ENCODE measurements around the gene NCOA7.

Gene NCOA7

DNA sequence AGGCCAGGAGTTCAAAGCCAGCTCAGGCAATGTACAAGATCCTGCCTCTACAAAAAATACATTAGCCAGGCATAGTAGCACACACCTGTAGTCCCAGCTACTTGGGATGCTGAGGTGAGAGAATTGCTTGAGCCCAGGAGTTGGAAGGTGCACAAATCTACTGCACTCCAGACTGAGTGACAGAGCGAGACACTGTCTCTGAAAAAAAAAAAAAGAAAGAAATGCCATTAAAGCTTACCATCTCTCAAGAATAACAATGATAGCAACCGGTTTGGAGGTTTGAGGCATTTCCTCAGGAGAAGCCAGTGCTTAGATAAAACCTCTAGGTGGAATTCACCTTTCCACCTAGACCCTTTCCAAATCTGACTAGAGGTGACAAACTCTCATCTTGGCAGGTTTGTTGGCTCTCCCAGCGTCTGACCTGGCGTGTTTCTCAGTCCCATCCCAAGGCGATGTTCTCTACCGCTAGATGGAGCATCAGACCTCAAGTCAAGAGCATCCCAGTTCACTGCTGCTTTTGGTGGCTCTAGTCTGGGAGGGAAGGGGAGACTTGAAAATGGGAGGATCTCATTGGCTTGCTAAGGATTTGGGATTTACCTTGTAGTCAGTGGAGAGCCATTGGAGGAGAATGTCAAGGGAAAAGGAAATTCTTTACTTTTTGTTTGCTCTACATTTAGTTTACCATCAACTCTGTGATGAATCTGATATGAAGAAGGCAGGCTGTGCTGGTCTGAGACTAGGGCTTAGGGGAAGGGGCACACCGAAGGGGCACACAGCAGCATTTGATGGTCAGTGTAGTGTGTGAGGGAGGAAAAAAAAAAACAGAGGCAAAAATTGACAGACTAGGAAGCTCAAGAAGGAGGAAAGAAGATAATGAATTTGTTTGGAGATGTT lies 67.9 kb downstream of the NCOA7 start:
- peaks cover 10% of the 10 kb centered on the region for H3K36me3 ChIP-seq (ENCODE audit: insufficient read depth, low read length)
- H3K79me2 ChIP-seq (ENCODE audit: insufficient read depth, low read length), result 0 out of 2 replicates have a peak, but pooled peaks cover 2% of the 10 kb centered on the region
- no peak for ATAC-seq (ENCODE audit: insufficient read depth, low read depth)
- H3K4me2 ChIP-seq (ENCODE audit: insufficient read depth, low read length), result no peak overlapping the region
- H3K4me3 ChIP-seq (ENCODE audit: low read depth in 1 of 2, low read length in 2 of 2), result no peak overlapping the region
- no peaks in the 10 kb centered on the region for H3K9me3 ChIP-seq (ENCODE audit: insufficient read depth, low read length, severe bottlenecking)
- no peak overlapping the region for H3K27ac ChIP-seq (ENCODE audit: low read length)
- no peaks in the 10 kb centered on the region; the same call in 1 of the 2 replicates for H4K20me1 ChIP-seq (ENCODE audit: insufficient read depth, low read length)
- no peaks in the 10 kb centered on the region for H3K4me1 ChIP-seq (ENCODE audit: insufficient read depth, low read length)
- no peak overlapping the region for H2AFZ ChIP-seq (ENCODE audit: low read depth, low read length)
- no peak for TF ChIP-seq EZH2 (IDR thresholded peaks at IDR 0.05; ENCODE audit: borderline replicate concordance, low read depth, low read length, severe bottlenecking)
- TF ChIP-seq, protein P1, sequence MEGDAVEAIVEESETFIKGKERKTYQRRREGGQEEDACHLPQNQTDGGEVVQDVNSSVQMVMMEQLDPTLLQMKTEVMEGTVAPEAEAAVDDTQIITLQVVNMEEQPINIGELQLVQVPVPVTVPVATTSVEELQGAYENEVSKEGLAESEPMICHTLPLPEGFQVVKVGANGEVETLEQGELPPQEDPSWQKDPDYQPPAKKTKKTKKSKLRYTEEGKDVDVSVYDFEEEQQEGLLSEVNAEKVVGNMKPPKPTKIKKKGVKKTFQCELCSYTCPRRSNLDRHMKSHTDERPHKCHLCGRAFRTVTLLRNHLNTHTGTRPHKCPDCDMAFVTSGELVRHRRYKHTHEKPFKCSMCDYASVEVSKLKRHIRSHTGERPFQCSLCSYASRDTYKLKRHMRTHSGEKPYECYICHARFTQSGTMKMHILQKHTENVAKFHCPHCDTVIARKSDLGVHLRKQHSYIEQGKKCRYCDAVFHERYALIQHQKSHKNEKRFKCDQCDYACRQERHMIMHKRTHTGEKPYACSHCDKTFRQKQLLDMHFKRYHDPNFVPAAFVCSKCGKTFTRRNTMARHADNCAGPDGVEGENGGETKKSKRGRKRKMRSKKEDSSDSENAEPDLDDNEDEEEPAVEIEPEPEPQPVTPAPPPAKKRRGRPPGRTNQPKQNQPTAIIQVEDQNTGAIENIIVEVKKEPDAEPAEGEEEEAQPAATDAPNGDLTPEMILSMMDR (IDR thresholded peaks at IDR 0.05; ENCODE audit: borderline replicate concordance, extremely low read depth, low read length, poor library complexity, severe bottlenecking), result no peak
- no peaks in the 10 kb centered on the region for H3K27me3 ChIP-seq (ENCODE audit: insufficient read depth, low read length, poor library complexity)
- H3K9ac ChIP-seq (ENCODE audit: low read depth, low read length), result no peak overlapping the region
- DNase-seq, result no peak

- TF ChIP-seq, protein P1 (IDR thresholded peaks at IDR 0.05; ENCODE audit: borderline replicate concordance, extremely low read depth, low read length, poor library complexity, severe bottlenecking), result no peak
- no peak for TF ChIP-seq EZH2 (IDR thresholded peaks at IDR 0.05; ENCODE audit: borderline replicate concordance, low read depth, low read length, severe bottlenecking)
- Histone ChIP-seq H3K36me3 (ENCODE audit: insufficient read depth, low read length) (peaks cover 10% of the 10 kb centered on the region), H3K9ac (ENCODE audit: low read depth, low read length) (no peak overlapping the region), H4K20me1 (ENCODE audit: insufficient read depth, low read length) (no peaks in the 10 kb centered on the region; the same call in 1 of the 2 replicates), H3K79me2 (ENCODE audit: insufficient read depth, low read length) (no peaks in the 10 kb centered on the region), H3K4me2 (ENCODE audit: insufficient read depth, low read length) (no peak overlapping the region), H3K4me1 (ENCODE audit: insufficient read depth, low read length) (no peaks in the 10 kb centered on the region), H3K9me3 (ENCODE audit: insufficient read depth, low read length, severe bottlenecking) (no peaks in the 10 kb centered on the region), H3K4me3 (ENCODE audit: low read depth in 1 of 2, low read length in 2 of 2) (no peak overlapping the region), H3K27ac (ENCODE audit: low read length) (no peak overlapping the region), H3K27me3 (ENCODE audit: insufficient read depth, low read length, poor library complexity) (no peaks in the 10 kb centered on the region), H2AFZ (ENCODE audit: low read depth, low read length) (no peak overlapping the region)
- ATAC-seq (ENCODE audit: insufficient read depth, low read depth), result no peak
- DNase-seq, result no peak
These were observed 69.0 kb downstream of the NCOA7 start for GRCh38 chr6:125859727-125860126.

DNA sequence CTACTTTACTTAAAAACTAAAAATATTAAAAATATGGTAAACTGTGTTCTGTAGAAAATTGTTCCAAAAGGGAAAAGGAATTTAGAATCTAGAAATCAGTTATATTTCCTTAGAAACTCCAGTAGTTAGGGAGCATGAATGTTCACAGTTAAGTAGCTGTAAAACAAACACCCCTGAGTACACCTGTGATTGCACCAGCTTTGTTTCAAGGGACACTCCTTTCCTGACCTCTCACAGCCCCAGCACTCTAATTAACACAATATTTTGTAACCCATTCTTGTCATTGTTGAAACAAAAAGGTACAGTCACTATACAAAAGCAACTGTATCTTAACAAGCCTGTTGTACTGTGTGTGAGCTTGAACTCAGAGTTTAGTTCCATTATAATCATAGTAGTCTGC lies 72.3 kb downstream of the NCOA7 start:
- DNase-seq (no peak), ATAC-seq (ENCODE audit: insufficient read depth, low read depth) (no peak)
- H4K20me1 ChIP-seq (ENCODE audit: insufficient read depth, low read length), result peaks cover 4% of the 10 kb centered on the region; the same call in 1 of the 2 replicates
- no peaks in the 10 kb centered on the region for H3K79me2 ChIP-seq (ENCODE audit: insufficient read depth, low read length)
- H2AFZ ChIP-seq (ENCODE audit: low read depth, low read length), result no peak overlapping the region
- no peaks in the 10 kb centered on the region for H3K4me1 ChIP-seq (ENCODE audit: insufficient read depth, low read length)
- no peaks in the 10 kb centered on the region for H3K9me3 ChIP-seq (ENCODE audit: insufficient read depth, low read length, severe bottlenecking)
- no peak overlapping the region for H3K27ac ChIP-seq (ENCODE audit: low read length)
- H3K36me3 ChIP-seq (ENCODE audit: insufficient read depth, low read length), result no peaks in the 10 kb centered on the region; the same call in 1 of the 2 replicates
- TF ChIP-seq EZH2 (IDR thresholded peaks at IDR 0.05; ENCODE audit: borderline replicate concordance, low read depth, low read length, severe bottlenecking), result no peak
- TF ChIP-seq, protein P1 (IDR thresholded peaks at IDR 0.05; ENCODE audit: borderline replicate concordance, extremely low read depth, low read length, poor library complexity, severe bottlenecking), result no peak
- H3K9ac ChIP-seq (ENCODE audit: low read depth, low read length), result no peak overlapping the region
- no peak overlapping the region for H3K4me3 ChIP-seq (ENCODE audit: low read depth in 1 of 2, low read length in 2 of 2)
- no peaks in the 10 kb centered on the region for H3K27me3 ChIP-seq (ENCODE audit: insufficient read depth, low read length, poor library complexity)
- H3K4me2 ChIP-seq (ENCODE audit: insufficient read depth, low read length), result no peak overlapping the region

All from DND-41 (cell line).